Measurements from ENCODE around the gene MYO1F. TPM values are rescaled to one million over a fixed set of nuclear protein-coding genes. Genes with fewer than 3 reads are reported as not detected.

Gene MYO1F
- total RNA-seq, 1 donor: 0.09 TPM

DNA sequence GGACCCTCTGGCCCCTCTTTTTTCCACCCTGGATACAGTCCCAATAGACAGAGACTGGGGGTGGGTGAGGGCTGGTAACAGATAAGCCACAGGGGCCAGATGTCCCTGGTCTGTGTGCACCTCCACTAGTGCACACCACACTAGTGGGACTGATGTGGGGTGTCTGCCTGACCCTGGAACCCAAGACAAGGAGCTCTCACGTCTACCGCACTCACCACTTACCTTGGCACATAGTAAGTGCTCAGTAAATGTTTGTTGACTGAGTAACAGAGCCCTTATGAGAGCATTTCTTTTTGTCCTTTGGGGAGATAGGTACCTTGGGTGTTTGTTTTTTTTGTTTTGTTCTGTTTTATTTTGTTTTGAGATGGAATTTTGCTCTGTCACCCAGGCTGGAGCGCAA lies 40.1 kb downstream of the MYO1F start:
- TF ChIP-seq, protein P1, sequence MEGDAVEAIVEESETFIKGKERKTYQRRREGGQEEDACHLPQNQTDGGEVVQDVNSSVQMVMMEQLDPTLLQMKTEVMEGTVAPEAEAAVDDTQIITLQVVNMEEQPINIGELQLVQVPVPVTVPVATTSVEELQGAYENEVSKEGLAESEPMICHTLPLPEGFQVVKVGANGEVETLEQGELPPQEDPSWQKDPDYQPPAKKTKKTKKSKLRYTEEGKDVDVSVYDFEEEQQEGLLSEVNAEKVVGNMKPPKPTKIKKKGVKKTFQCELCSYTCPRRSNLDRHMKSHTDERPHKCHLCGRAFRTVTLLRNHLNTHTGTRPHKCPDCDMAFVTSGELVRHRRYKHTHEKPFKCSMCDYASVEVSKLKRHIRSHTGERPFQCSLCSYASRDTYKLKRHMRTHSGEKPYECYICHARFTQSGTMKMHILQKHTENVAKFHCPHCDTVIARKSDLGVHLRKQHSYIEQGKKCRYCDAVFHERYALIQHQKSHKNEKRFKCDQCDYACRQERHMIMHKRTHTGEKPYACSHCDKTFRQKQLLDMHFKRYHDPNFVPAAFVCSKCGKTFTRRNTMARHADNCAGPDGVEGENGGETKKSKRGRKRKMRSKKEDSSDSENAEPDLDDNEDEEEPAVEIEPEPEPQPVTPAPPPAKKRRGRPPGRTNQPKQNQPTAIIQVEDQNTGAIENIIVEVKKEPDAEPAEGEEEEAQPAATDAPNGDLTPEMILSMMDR (IDR thresholded peaks at IDR 0.05; ENCODE audit: insufficient read depth, low read length): no peak
- no peak overlapping the region for H3K4me3 ChIP-seq (ENCODE audit: low read depth, low read length)
- DNase-seq (ENCODE audit: low read depth): no peak

DNA sequence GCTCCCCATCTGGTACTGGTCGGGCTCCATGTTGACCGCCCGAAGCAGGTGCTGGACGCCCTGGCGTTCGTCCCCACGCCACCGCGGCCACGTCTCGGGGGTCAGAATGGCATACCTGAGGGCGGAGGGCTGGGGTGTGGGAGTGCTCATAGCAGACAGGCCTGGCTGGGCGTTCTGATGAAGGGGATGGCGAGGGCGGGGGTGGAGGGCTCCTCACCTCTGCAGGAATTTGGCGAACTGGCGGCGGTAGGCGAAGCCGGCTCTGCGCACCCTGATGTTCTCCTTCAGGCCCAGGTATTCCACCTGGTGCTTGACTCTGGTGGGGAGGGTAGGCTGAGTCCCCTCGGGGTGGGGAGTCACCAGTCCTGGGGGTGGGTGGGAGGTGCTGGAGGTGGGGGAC lies 41.0 kb downstream of the MYO1F start:
- TF ChIP-seq, protein P1 (IDR thresholded peaks at IDR 0.05; ENCODE audit: insufficient read depth, low read length): no peak
- no peak overlapping the region for H3K4me3 ChIP-seq (ENCODE audit: low read depth, low read length)
- no peak for DNase-seq (ENCODE audit: low read depth)

DNA sequence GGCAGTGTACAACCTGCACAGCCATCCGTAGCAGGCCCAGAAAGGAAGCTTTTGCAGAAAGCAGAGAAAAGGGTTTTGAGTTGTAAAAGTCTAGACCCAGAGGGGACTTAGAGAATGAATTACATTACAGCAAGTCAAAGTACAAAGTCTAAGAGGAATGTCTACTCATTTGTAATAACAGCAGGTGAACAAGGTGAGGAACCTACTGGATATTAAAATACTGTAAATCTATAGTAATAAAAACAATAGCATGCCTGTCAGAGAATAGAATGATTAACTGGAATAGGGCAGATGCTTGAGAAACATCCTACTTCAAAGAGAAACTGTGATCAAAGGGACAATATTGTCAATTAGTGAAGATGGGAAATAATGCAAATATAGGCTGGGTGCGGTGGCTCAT lies 45.0 kb downstream of the MYO1F start:
- DNase-seq (ENCODE audit: low read depth): no peak
- H3K4me3 ChIP-seq (ENCODE audit: low read depth, low read length): no peak overlapping the region
- TF ChIP-seq, protein P1 (IDR thresholded peaks at IDR 0.05; ENCODE audit: insufficient read depth, low read length): no peak

DNA sequence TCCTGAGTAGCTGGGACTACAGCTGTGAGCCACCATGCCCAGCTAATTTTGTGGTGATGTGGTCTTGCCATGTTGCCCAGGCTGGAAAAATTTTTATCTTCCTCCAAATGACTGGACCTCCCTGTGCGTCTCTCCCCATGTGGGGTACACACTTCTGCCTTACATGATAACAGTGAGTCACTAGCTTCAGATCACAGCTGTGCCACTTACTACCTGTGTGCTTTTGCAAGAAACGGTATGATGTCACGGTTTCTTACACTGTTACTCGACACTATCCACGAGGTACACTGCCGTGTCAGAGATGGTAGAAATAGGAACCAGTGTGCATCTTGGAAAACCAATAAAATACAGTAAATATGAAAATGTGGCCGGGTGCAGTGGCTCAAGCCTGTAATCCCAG lies 45.8 kb downstream of the MYO1F start:
- no peak overlapping the region for H3K4me3 ChIP-seq (ENCODE audit: low read depth, low read length)
- TF ChIP-seq, protein P1 (IDR thresholded peaks at IDR 0.05; ENCODE audit: insufficient read depth, low read length): no peak
- no peak for DNase-seq (ENCODE audit: low read depth)

DNA sequence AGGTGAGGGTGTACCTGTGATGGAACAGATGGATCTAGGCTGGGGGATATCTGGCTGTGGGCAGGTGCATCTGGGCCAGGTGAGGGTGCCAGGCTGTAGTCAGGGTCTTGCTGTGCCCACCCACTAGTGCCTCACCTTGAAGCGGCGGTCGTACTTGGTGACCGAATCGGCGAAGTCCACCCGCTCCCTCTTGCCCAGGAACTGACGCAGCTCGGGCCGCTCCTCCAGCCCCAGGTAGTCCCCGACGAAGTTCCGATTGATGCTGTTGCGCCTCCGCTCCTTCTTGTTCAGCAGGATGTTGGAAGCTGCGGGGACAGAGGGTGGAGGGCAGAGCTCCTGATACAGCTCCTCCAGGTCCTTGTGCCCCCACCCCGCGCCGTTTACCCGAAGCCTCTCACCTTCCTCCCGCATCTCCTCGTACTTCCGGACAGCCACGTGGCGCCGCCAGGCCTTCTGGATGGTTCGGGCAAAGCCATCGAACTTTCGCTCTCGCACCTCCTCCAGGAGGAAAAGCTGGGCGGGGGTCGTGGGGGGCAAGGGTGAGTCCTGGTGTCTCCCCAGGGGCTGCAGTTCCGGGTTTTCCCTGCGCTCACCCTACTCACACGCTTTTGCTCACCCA lies 47.1 kb downstream of the MYO1F start:
- TF ChIP-seq, protein P1 (IDR thresholded peaks at IDR 0.05; ENCODE audit: insufficient read depth, low read length): no peak
- H3K4me3 ChIP-seq (ENCODE audit: low read depth, low read length): no peak overlapping the region
- no peak for DNase-seq (ENCODE audit: low read depth)

DNA sequence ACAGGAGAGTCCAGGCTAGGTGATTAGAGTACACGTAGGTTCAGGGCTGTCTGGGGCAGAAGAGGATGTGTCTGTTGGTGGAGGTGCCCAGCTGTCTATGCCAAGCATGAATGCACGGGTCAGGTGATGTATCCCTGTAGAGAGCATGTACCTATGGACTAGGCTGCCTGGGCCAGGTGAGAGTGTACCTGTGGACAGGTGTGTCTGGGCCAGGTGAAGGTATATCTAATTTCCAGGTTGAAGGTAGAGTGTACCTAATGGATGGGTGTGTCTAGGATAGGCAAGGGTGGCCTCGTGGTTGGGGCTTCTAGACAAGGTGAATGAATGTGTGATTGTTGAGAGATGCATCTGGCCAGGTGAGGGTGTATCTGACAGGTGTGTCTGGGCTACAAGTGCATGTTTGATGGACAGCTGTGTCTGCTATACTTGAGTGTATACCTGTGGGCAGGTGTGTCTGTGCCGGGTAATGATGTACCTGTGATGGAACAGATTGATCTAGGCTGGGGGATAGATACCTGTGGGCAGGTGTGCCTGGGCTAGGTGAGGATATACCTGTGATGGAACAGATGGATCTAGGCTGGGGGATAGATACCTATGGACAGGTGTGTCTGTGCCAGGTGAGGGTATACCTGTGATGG lies 47.8 kb downstream of the MYO1F start:
- TF ChIP-seq, protein P1 (IDR thresholded peaks at IDR 0.05; ENCODE audit: insufficient read depth, low read length): no peak

More for the DNA sequence above, 47.8 kb downstream of the MYO1F start:
- no peak for DNase-seq (ENCODE audit: low read depth)
- no peak overlapping the region for H3K4me3 ChIP-seq (ENCODE audit: low read depth, low read length)

Data from fibroblast of the aortic adventitia (primary cell).